B cell (primary cell): ENCODE results near the gene CLIP2. TPM values are rescaled to one million over a fixed set of nuclear protein-coding genes. Genes with fewer than 3 reads are reported as not detected.
"Not testable (repeated sequence)": the region's sequence is repeated elsewhere in the genome, so short reads cannot be mapped to it uniquely, and the experiment has no call there.

Source experiments
- ATAC-seq: fragments of 200-7000 bp; cut with Tn5 transposase; one replicate; pipeline ENCODE4 v1.10.0; 2021; ENCODE audit warnings: low read depth, mild to moderate bottlenecking, moderate number of reproducible peaks, moderate library complexity
- CTCF ChIA-PET: fragments of 350-600 bp; sonication (Branson Sonifier 250); formaldehyde crosslinking; loops from one replicate; lab custom pipeline; 2021; ENCODE audit warnings: antibody characterized with exemption, inconsistent platforms; lab: Charles Lee
- POLR2A ChIA-PET: fragments of 350-600 bp; sonication (Branson Sonifier 250); formaldehyde crosslinking; loops from one replicate; lab custom pipeline; 2021; ENCODE audit warnings: antibody characterized with exemption; lab: Charles Lee
- DNase-seq: peaks from one replicate; pipeline ENCODE4 v3.0.0; 2013
- H2AFZ ChIP-seq: 2 replicates; pipeline ENCODE4 v1.6.1; 2012; ENCODE audit warnings: mild to moderate bottlenecking, low read depth, low read length; ENCODE audit not compliant: insufficient read depth, poor library complexity, severe bottlenecking
- H3K27ac ChIP-seq, 2 donors: 1 replicate in 1 of 2; 2 replicates in 1 of 2; pipeline ENCODE4 v1.5.1; 2012 to 2013; ENCODE audit warnings: low read length in 2 of 2, mild to moderate bottlenecking in 2 of 2, moderate library complexity in 1 of 2
- H3K27me3 ChIP-seq, 4 experiments: fragments of 200-600 bp in 1 of 4; sonication (generic) in 1 of 4; replicated peaks in 1 of 4; 1 replicate in 2 of 4; 2 replicates in 2 of 4; pipeline versions ENCODE4 v1.6.1 to v1.7.0; 2013 to 2016; ENCODE audit warnings: low read length in 3 of 4, mild to moderate bottlenecking in 2 of 4, mixed read lengths in 1 of 4, moderate library complexity in 1 of 4; ENCODE audit not compliant: insufficient read depth in 4 of 4, control insufficient read depth in 3 of 4; ENCODE audit errors: control extremely low read depth in 1 of 4
- H3K36me3 ChIP-seq, 2 experiments: replicated peaks in 1 of 2; 1 replicate in 1 of 2; 2 replicates in 1 of 2; pipeline versions ENCODE4 v1.6.1 to v1.7.1; 2013; ENCODE audit warnings: low read length in 1 of 2; ENCODE audit not compliant: insufficient read depth in 2 of 2, control insufficient read depth in 1 of 2; ENCODE audit errors: control extremely low read depth in 1 of 2, extremely low read depth in 1 of 2
- H3K4me1 ChIP-seq, 2 donors: fragments of 200-600 bp in 1 of 2; sonication (generic) in 1 of 2; 1 replicate in 1 of 2; 2 replicates in 1 of 2; pipeline versions ENCODE4 v1.5.1 to v1.6.1; 2013 to 2017; ENCODE audit warnings: low read length in 2 of 2; ENCODE audit not compliant: control insufficient read depth in 2 of 2, insufficient read depth in 2 of 2
- H3K4me2 ChIP-seq: replicated peaks from 2 replicates; pipeline ENCODE3; 2012; ENCODE audit warnings: mild to moderate bottlenecking, low read depth, low read length; ENCODE audit not compliant: poor library complexity, severe bottlenecking
- H3K4me3 ChIP-seq, 5 experiments: fragments of 200-600 bp in 1 of 5; sonication (generic) in 1 of 5; 1 replicate in 3 of 5; 2 replicates in 2 of 5; pipeline versions ENCODE4 v1.5.1 to v1.7.0; 2011 to 2016; ENCODE audit warnings: low read length in 4 of 5, mild to moderate bottlenecking in 4 of 5, low read depth in 2 of 5, control low read depth in 1 of 5, moderate library complexity in 1 of 5; ENCODE audit not compliant: insufficient read depth in 1 of 5; ENCODE audit errors: control extremely low read depth in 1 of 5, extremely low read depth in 1 of 5
- H3K79me2 ChIP-seq: fragments of 200-600 bp; sonication (generic); one replicate; pipeline ENCODE4 v1.6.0; 2016; ENCODE audit warnings: low read length; ENCODE audit not compliant: control insufficient read depth, insufficient read depth
- H3K9ac ChIP-seq: fragments of 200-600 bp; sonication (generic); 2 replicates; pipeline ENCODE4 v1.6.1; 2017; ENCODE audit warnings: mild to moderate bottlenecking, low read length, moderate library complexity
- H3K9me3 ChIP-seq, 3 donors: one replicate each; pipeline versions ENCODE4 v1.6.1 to v1.7.1; 2013; ENCODE audit warnings: low read length in 2 of 3; ENCODE audit not compliant: control insufficient read depth in 2 of 3, insufficient read depth in 1 of 3; ENCODE audit errors: control extremely low read depth in 1 of 3
- H4K20me1 ChIP-seq: 2 replicates; pipeline ENCODE4 v1.6.0; 2012; ENCODE audit warnings: mild to moderate bottlenecking, low read length; ENCODE audit not compliant: insufficient read depth, control insufficient read depth, poor library complexity, severe bottlenecking
- H3K27ac Mint-ChIP-seq: one replicate; pipeline ENCODE4 v1.8.0; 2021; ENCODE audit warnings: mixed read lengths
- H3K27me3 Mint-ChIP-seq: one replicate; pipeline ENCODE4 v1.8.0; 2021; ENCODE audit warnings: mixed read lengths
- H3K4me1 Mint-ChIP-seq: one replicate; pipeline ENCODE4 v1.8.0; 2021; ENCODE audit warnings: mixed read lengths
- H3K4me3 Mint-ChIP-seq: one replicate; pipeline ENCODE4 v1.8.0; 2021; ENCODE audit warnings: mixed read lengths
- H3K9me3 Mint-ChIP-seq: one replicate; pipeline ENCODE4 v1.8.0; 2022; ENCODE audit warnings: mixed read lengths; ENCODE audit not compliant: insufficient read depth
- EZH2 ChIP-seq: IDR thresholded peaks from 2 replicates; pipeline ENCODE4 v1.6.1; 2012; ENCODE audit warnings: borderline replicate concordance, low read depth, mild to moderate bottlenecking, moderate library complexity, low read length; ENCODE audit not compliant: insufficient read depth, poor library complexity, severe bottlenecking
- WGBS: methylation state at CpG from one replicate; pipeline ENCODE4 v1.1.5; 2013; ENCODE audit warnings: missing lambda C conversion rate; ENCODE audit not compliant: insufficient coverage; 5-methylcytosine and 5-hydroxymethylcytosine counted together
- intact Hi-C: fragments of 100-400 bp; cut with micrococcal nuclease; formaldehyde crosslinking; loops from one replicate; pipeline ENCODE4 v1.10.0; 2022
- polyA plus RNA-seq: library from polyadenylated mRNA; depleted of rRNA; stranded (reverse); fragments of >200 nt; gene quantifications from 2 replicates; pipeline ENCODE4 v1.2.3, GENCODE V29; 2012
- total RNA-seq, 2 donors: library from RNA; stranded (reverse); fragments of 120-200 nt in 1 of 2; gene quantifications; 1 replicate in 1 of 2; 2 replicates in 1 of 2; pipeline versions ENCODE4 v1.2.3 to v1.2.4, GENCODE V29; 2013 to 2022
- TF ChIP-seq, protein P1 (sequence below): fragments of 200-600 bp; IDR thresholded peaks from one replicate; pipeline ENCODE4 v1.8.0; 2022; ENCODE audit warnings: antibody characterized with exemption, mild to moderate bottlenecking

CLIP2 gene
- total and polyA plus RNA-seq, 2 donors (not counting 1 experiment from before 2014, with no cell fraction given) = 5.7 to 47.9 TPM

DNA sequence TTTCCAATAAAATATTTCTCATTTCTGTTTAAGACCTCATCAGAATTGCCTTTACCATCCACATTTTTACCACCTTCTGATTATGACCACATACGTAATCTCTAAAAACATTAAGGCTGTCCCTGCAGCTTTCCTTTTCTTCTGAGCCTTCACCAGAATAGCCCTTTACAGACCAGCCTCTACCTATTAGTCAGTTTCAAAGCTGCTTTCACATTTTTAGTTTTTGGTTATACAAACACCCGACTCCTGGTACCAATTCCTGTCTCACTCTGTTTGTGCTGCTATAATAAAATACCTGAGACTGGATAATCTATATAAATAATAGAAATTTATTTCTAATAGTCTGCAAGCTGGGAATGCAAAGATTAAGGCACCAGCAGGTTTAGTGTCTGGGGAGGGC is 149.1 kb downstream of the CLIP2 start:
- no peak for DNase-seq
- H3K79me2 ChIP-seq = no peaks in the 10 kb centered on the region
- no peak overlapping the region for H3K9ac ChIP-seq
- 100% methylated on average over 1 of the region's 2 CpGs for WGBS
- H3K36me3 ChIP-seq = no peaks in the 10 kb centered on the region
- no peak overlapping the region for H3K27ac ChIP-seq
- POLR2A ChIA-PET = no interaction called here
- peaks cover 0 to 10% (median 0%) of the 10 kb centered on the region in 4 experiments for H3K27me3 ChIP-seq
- no peak overlapping the region for H3K4me3 ChIP-seq
- H3K4me1 ChIP-seq = no peaks in the 10 kb centered on the region
- Mint-ChIP-seq H3K4me1 (no peaks in the 10 kb centered on the region), H3K4me3 (no peak overlapping the region), H3K27me3 (no peaks in the 10 kb centered on the region), H3K27ac (no peak overlapping the region), H3K9me3 (no peaks in the 10 kb centered on the region)
- H4K20me1 ChIP-seq = no peaks in the 10 kb centered on the region
- intact Hi-C loops = no loop called here
- no peak for TF ChIP-seq EZH2
- TF ChIP-seq, protein P1, sequence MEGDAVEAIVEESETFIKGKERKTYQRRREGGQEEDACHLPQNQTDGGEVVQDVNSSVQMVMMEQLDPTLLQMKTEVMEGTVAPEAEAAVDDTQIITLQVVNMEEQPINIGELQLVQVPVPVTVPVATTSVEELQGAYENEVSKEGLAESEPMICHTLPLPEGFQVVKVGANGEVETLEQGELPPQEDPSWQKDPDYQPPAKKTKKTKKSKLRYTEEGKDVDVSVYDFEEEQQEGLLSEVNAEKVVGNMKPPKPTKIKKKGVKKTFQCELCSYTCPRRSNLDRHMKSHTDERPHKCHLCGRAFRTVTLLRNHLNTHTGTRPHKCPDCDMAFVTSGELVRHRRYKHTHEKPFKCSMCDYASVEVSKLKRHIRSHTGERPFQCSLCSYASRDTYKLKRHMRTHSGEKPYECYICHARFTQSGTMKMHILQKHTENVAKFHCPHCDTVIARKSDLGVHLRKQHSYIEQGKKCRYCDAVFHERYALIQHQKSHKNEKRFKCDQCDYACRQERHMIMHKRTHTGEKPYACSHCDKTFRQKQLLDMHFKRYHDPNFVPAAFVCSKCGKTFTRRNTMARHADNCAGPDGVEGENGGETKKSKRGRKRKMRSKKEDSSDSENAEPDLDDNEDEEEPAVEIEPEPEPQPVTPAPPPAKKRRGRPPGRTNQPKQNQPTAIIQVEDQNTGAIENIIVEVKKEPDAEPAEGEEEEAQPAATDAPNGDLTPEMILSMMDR = no peak
- ATAC-seq = no peak
- H2AFZ ChIP-seq = no peak overlapping the region
- no peak overlapping the region for H3K4me2 ChIP-seq
- peaks cover 0 to 14% (median 7%) of the 10 kb centered on the region in 3 donors for H3K9me3 ChIP-seq
- CTCF ChIA-PET = interaction anchor here (0.9 to 1.1 kb wide), 2 partner anchors 11 to 36 kb away, joined by 3 to 4 read pairs; no protein-coding TSS in a partner anchor

DNA sequence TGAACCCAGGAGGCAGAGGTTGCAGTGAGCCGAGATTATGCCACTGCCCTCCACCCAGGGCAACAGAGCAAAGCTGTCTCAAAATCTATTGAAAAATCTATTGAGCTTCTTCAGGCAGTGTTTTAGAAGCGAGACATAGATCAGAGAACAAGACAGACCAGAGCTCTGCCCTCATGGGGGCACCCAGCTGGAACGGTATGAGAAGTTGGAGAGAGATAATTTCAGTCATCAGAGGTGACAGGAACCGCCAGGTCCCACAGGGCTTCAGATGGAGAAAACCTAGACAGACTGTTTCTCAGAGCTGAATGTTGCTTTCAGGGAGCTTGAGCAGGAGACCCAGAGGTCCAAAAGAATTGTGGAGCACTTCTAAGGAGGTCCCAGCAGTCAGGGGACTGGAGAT is 150.3 kb downstream of the CLIP2 start:
- TF ChIP-seq EZH2 = no peak
- TF ChIP-seq, protein P1 = no peak
- DNase-seq (no peak), ATAC-seq (no peak)
- Histone ChIP-seq H3K27ac (no peak overlapping the region), H3K36me3 (no peaks in the 10 kb centered on the region), H4K20me1 (no peaks in the 10 kb centered on the region), H3K27me3 (peaks cover 0 to 10% (median 0%) of the 10 kb centered on the region in 4 experiments), H3K9me3 (peaks cover 0 to 14% (median 7%) of the 10 kb centered on the region in 3 donors), H3K9ac (no peak overlapping the region), H2AFZ (no peak overlapping the region), H3K79me2 (no peaks in the 10 kb centered on the region), H3K4me1 (no peaks in the 10 kb centered on the region), H3K4me2 (no peak overlapping the region), H3K4me3 (no peak overlapping the region)
- Mint-ChIP-seq H3K4me3 (no peak overlapping the region), H3K4me1 (no peaks in the 10 kb centered on the region), H3K27ac (no peak overlapping the region), H3K9me3 (no peaks in the 10 kb centered on the region), H3K27me3 (no peaks in the 10 kb centered on the region)
- intact Hi-C loops = no loop called here
- POLR2A ChIA-PET = no interaction called here
- CTCF ChIA-PET = interaction anchor here (1.2 kb wide), 1 partner anchor 10 kb away, joined by 3 read pairs; no protein-coding TSS in a partner anchor
- WGBS = 35% methylated on average over 4 of the region's 4 CpGs

DNA sequence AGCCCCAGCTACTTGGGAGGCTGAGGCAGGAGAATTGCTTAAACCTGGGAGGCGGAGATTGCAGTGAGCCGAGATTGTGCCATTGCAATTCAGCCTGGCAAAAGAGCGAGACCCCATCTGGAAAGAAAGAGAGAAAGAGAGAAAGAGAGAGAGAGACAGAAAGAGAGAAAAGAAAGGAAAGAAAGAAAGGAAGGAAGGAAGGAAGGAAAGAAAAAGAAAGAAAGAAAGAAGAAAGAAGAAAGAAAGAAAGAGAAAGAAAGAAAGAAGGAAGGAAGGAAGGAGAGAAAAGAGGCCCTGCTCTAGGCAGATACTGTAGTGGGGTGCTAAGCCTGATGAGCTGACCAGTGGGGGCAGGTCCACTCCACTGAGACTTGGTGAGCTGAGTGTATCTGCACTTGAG is 150.9 kb downstream of the CLIP2 start:
- H3K27ac ChIP-seq, H3K27me3 Mint-ChIP-seq, H4K20me1 ChIP-seq, H3K4me3 Mint-ChIP-seq, H3K36me3 ChIP-seq, H3K4me1 Mint-ChIP-seq, ATAC-seq, CTCF ChIA-PET, H3K9ac ChIP-seq, H3K4me2 ChIP-seq, POLR2A ChIA-PET, H3K4me3 ChIP-seq, H3K9me3 Mint-ChIP-seq, H3K4me1 ChIP-seq, H2AFZ ChIP-seq, H3K27ac Mint-ChIP-seq, H3K79me2 ChIP-seq, intact Hi-C loops, DNase-seq: not testable (repeated sequence)
- H3K27me3 ChIP-seq = peaks cover 0 to 10% (median 0%) of the 10 kb centered on the region in 4 experiments
- H3K9me3 ChIP-seq = peaks cover 0 to 14% (median 7%) of the 10 kb centered on the region in 3 donors
- 98% methylated on average over 3 of the region's 3 CpGs for WGBS
